A549 (cell line): ENCODE measurements around the gene IGF2BP3.

Experiments used
- BCL3 ChIP-seq: fragments of >200 bp; sonication (Bioruptor Twin); formaldehyde crosslinking; IDR thresholded peaks from 3 replicates; pipeline ENCODE4 v1.6.1; 2016
- CHD2 ChIP-seq: fragments of 150-350 bp; IDR thresholded peaks from 2 replicates; pipeline ENCODE4 v1.6.1; 2014; ENCODE audit warnings: low read length; ENCODE audit not compliant: partially characterized antibody
- CTCF ChIP-seq: fragments of >200 bp; sonication (Bioruptor Twin); formaldehyde crosslinking; IDR thresholded peaks from 3 replicates; pipeline ENCODE4 v1.5.1; 2016
- EP300 ChIP-seq, 2 experiments: fragments of >200 bp; sonication (Bioruptor Twin); formaldehyde crosslinking; IDR thresholded peaks; 2 replicates in 1 of 2; 3 replicates in 1 of 2; pipeline ENCODE4 v1.6.1; 2016 to 2017
- GATA3 ChIP-seq: IDR thresholded peaks from 2 replicates; pipeline ENCODE4 v1.6.1; 2012; ENCODE audit warnings: borderline replicate concordance
- JUNB ChIP-seq: fragments of >200 bp; sonication (Bioruptor Twin); formaldehyde crosslinking; IDR thresholded peaks from 2 replicates; pipeline ENCODE4 v1.6.1; 2016
- REST ChIP-seq: fragments of 200-600 bp; sonication (generic); IDR thresholded peaks from 2 replicates; pipeline ENCODE4 v1.6.1; 2016; ENCODE audit warnings: antibody characterized with exemption, mild to moderate bottlenecking, moderate library complexity
- SMC3 ChIP-seq: fragments of >200 bp; sonication (Bioruptor Twin); formaldehyde crosslinking; IDR thresholded peaks from 3 replicates; pipeline ENCODE4 v1.6.1; 2018; ENCODE audit warnings: inconsistent platforms
- USF2 ChIP-seq: fragments of 450-650 bp; IDR thresholded peaks from 2 replicates; pipeline ENCODE4 v1.6.1; 2014; ENCODE audit warnings: antibody characterized with exemption

- no peak for TF ChIP-seq SMC3
- no peak for TF ChIP-seq CHD2
- TF ChIP-seq BCL3: no peak
- TF ChIP-seq CTCF: no peak
- TF ChIP-seq EP300 (IDR thresholded peaks at IDR 0.05): no peak
- TF ChIP-seq REST: no peak
- TF ChIP-seq USF2: no peak
- no peak for TF ChIP-seq GATA3
- TF ChIP-seq JUNB: no peak
Observed at GRCh38 chr7:23338863-23339262, 131.4 kb downstream of the IGF2BP3 start.
